GM23338 (cell line): ENCODE results near the gene TTC39A. TPM values are rescaled to one million over a fixed set of nuclear protein-coding genes. Genes with fewer than 3 reads are reported as not detected.

Experiments used
- ATAC-seq: fragments of 200-7000 bp; cut with Tn5 transposase; 3 replicates; pipeline ENCODE4 v1.9.1; 2020
- DNase-seq: peaks from one replicate; pipeline ENCODE4 v3.0.0-alpha.2; 2015; ENCODE audit warnings: low spot score
- H2AFZ ChIP-seq: fragments of 200-600 bp; sonication (generic); 2 replicates; pipeline ENCODE4 v1.8.0; 2016; ENCODE audit warnings: antibody characterized with exemption, mild to moderate bottlenecking, moderate library complexity
- H3F3A ChIP-seq: fragments of 200-600 bp; sonication (generic); replicated peaks from 2 replicates; pipeline ENCODE4 v1.8.0; 2017; ENCODE audit warnings: antibody characterized with exemption, mixed run types, low read depth
- H3K27ac ChIP-seq: fragments of 200-600 bp; sonication (generic); 2 replicates; pipeline ENCODE4 v1.6.1; 2016; ENCODE audit warnings: low read depth
- H3K27me3 ChIP-seq: fragments of 200-600 bp; sonication (generic); 2 replicates; pipeline ENCODE4 v1.8.0; 2016; ENCODE audit warnings: mild to moderate bottlenecking, mixed run types, moderate library complexity; ENCODE audit not compliant: insufficient read depth
- H3K36me3 ChIP-seq: fragments of 200-600 bp; sonication (generic); 2 replicates; pipeline ENCODE4 v1.8.0; 2016; ENCODE audit warnings: mild to moderate bottlenecking; ENCODE audit not compliant: insufficient read depth
- H3K4me1 ChIP-seq: fragments of 200-600 bp; sonication (generic); 2 replicates; pipeline ENCODE4 v1.8.0; 2016; ENCODE audit warnings: mild to moderate bottlenecking, moderate library complexity; ENCODE audit not compliant: insufficient read depth
- H3K4me2 ChIP-seq: fragments of 200-600 bp; sonication (generic); 2 replicates; pipeline ENCODE4 v1.7.1; 2017; ENCODE audit warnings: mixed run types
- H3K4me3 ChIP-seq: fragments of 200-600 bp; sonication (generic); 2 replicates; pipeline ENCODE4 v1.6.1; 2016; ENCODE audit warnings: mixed run types
- H3K79me2 ChIP-seq: fragments of 200-600 bp; sonication (generic); replicated peaks from 2 replicates; pipeline ENCODE4 v1.8.0; 2017; ENCODE audit warnings: mild to moderate bottlenecking; ENCODE audit not compliant: insufficient read depth
- H3K9me2 ChIP-seq: fragments of 200-600 bp; sonication (generic); 2 replicates; pipeline ENCODE4 v1.8.0; 2017; ENCODE audit not compliant: insufficient read depth
- H4K20me1 ChIP-seq: fragments of 200-600 bp; sonication (generic); replicated peaks from 2 replicates; pipeline ENCODE4 v1.8.0; 2017; ENCODE audit warnings: mild to moderate bottlenecking; ENCODE audit not compliant: insufficient read depth
- H3K27ac Mint-ChIP-seq: 2 replicates; pipeline ENCODE4 v1.8.0; 2020; ENCODE audit warnings: inconsistent platforms, mild to moderate bottlenecking, moderate library complexity, mixed read lengths
- H3K27me3 Mint-ChIP-seq: 3 replicates; pipeline ENCODE4 v1.8.0; 2022; ENCODE audit warnings: low read depth, mild to moderate bottlenecking, moderate library complexity, mixed read lengths, inconsistent platforms; ENCODE audit not compliant: insufficient read depth, poor library complexity
- H3K36me3 Mint-ChIP-seq: 3 replicates; pipeline ENCODE4 v1.8.0; 2021; ENCODE audit warnings: low read depth, mild to moderate bottlenecking, inconsistent platforms, moderate library complexity, mixed read lengths
- H3K4me1 Mint-ChIP-seq: 3 replicates; pipeline ENCODE4 v1.8.0; 2020; ENCODE audit warnings: mild to moderate bottlenecking, inconsistent platforms, mixed read lengths
- H3K4me3 Mint-ChIP-seq: 3 replicates; pipeline ENCODE4 v1.8.0; 2021; ENCODE audit warnings: moderate library complexity, mild to moderate bottlenecking, inconsistent platforms, mixed read lengths
- H3K9me3 Mint-ChIP-seq: 3 replicates; pipeline ENCODE4 v1.8.0; 2020; ENCODE audit warnings: moderate library complexity, mild to moderate bottlenecking, inconsistent platforms, mixed read lengths
- CREB1 ChIP-seq: fragments of 250-450 bp; sonication (Bioruptor Pico); IDR thresholded peaks from 2 replicates; pipeline ENCODE4 v1.5.0; 2020; ENCODE audit warnings: low read depth, mild to moderate bottlenecking, moderate library complexity
- CTCF ChIP-seq, 2 experiments: fragments of 200-600 bp in 1 of 2; sonication (generic) in 1 of 2; conservative IDR thresholded peaks; 2 replicates each; pipeline versions ENCODE4 v1.5.1 to v1.6.1; 2016 to 2017; ENCODE audit warnings: antibody characterized with exemption in 2 of 2, low read depth in 2 of 2, mild to moderate bottlenecking in 2 of 2, moderate library complexity in 1 of 2
- ETS1 ChIP-seq: IDR thresholded peaks from 2 replicates; pipeline ENCODE4 v1.6.1; 2016; ENCODE audit warnings: antibody characterized with exemption
- EZH2 ChIP-seq: fragments of 200-600 bp; sonication (generic); IDR thresholded peaks from one replicate; pipeline ENCODE4 v1.8.0; 2017; ENCODE audit warnings: antibody characterized with exemption, mild to moderate bottlenecking, low read depth; ENCODE audit not compliant: unreplicated experiment
- EZH2phosphoT487 ChIP-seq: fragments of 200-600 bp; sonication (generic); IDR thresholded peaks from one replicate; pipeline ENCODE4 v1.8.1; 2018; ENCODE audit warnings: antibody characterized with exemption; ENCODE audit not compliant: unreplicated experiment
- JUNB ChIP-seq: IDR thresholded peaks from one replicate; pipeline ENCODE4 v1.6.1; 2016; ENCODE audit warnings: antibody characterized with exemption; ENCODE audit not compliant: unreplicated experiment
- NANOG ChIP-seq: IDR thresholded peaks from 2 replicates; pipeline ENCODE4 v1.6.1; 2016; ENCODE audit warnings: antibody characterized with exemption, borderline replicate concordance
- POLR2AphosphoS5 ChIP-seq: IDR thresholded peaks from 2 replicates; pipeline ENCODE4 v1.6.1; 2016; ENCODE audit warnings: antibody characterized with exemption, low read depth
- STAT1 ChIP-seq: IDR thresholded peaks from one replicate; pipeline ENCODE4 v1.6.1; 2016; ENCODE audit warnings: antibody characterized with exemption; ENCODE audit not compliant: unreplicated experiment
- ZNF114 ChIP-seq: fragments of 250-450 bp; sonication (Bioruptor Pico); IDR thresholded peaks from 2 replicates; pipeline ENCODE4 v1.5.0; 2020; ENCODE audit warnings: mild to moderate bottlenecking, moderate library complexity
- ZNF331 ChIP-seq: fragments of 250-450 bp; sonication (Bioruptor Pico); IDR thresholded peaks from 2 replicates; pipeline ENCODE4 v1.5.0; 2020; ENCODE audit warnings: low read depth, mild to moderate bottlenecking, moderate library complexity
- ZNF462 ChIP-seq: fragments of 250-450 bp; sonication (Bioruptor Pico); IDR thresholded peaks from 2 replicates; pipeline ENCODE4 v1.5.0; 2020; ENCODE audit warnings: mild to moderate bottlenecking, moderate library complexity
- polyA plus RNA-seq: library from polyadenylated mRNA; unstranded; fragments of >200 nt; fragmentation: Nextera tagmentation; extraction: Ambion mirVana; gene quantifications from 2 replicates; pipeline ENCODE4 v1.2.1, GENCODE V29; 2016
- total RNA-seq: library from RNA; depleted of rRNA; stranded (reverse); fragments of >200 nt; shearing (Covaris generic); gene quantifications from 2 replicates; pipeline ENCODE4 v1.2.3, GENCODE V29; 2014
- TF ChIP-seq, protein P1 (sequence below): IDR thresholded peaks from one replicate; pipeline ENCODE4 v1.6.1; 2018; ENCODE audit warnings: antibody characterized with exemption; ENCODE audit not compliant: unreplicated experiment

The TTC39A gene
- total and polyA plus RNA-seq, 2 experiments from 2014 or later = 2.3 to 7.1 TPM

GRCh38 chr1:51255331-51255730, 75.0 kb downstream of the TTC39A start:
- Mint-ChIP-seq H3K9me3 (no peaks in the 10 kb centered on the region), H3K27me3 (no peaks in the 10 kb centered on the region), H3K36me3 (no peaks in the 10 kb centered on the region), H3K27ac (no peak overlapping the region), H3K4me1 (no peaks in the 10 kb centered on the region; the same call in 2 of the 3 replicates), H3K4me3 (no peak overlapping the region)
- Histone ChIP-seq H4K20me1 (peaks cover 36% of the 10 kb centered on the region), H3K9me2 (no peaks in the 10 kb centered on the region), H3K27me3 (no peaks in the 10 kb centered on the region), H3K4me3 (no peak overlapping the region), H3K79me2 (peaks cover 98% of the 10 kb centered on the region), H3K27ac (no peak overlapping the region), H3F3A (no peaks in the 10 kb centered on the region), H3K36me3 (no peaks in the 10 kb centered on the region), H3K4me1 (no peaks in the 10 kb centered on the region), H2AFZ (no peak overlapping the region), H3K4me2 (no peak overlapping the region)
- ATAC-seq (no peak), DNase-seq (no peak)
- no peak for TF ChIP-seq EZH2
- no peak for TF ChIP-seq ZNF114 (CRISPR knock-in tag)
- no peak for TF ChIP-seq NANOG
- TF ChIP-seq JUNB = no peak
- TF ChIP-seq POLR2AphosphoS5 = no peak
- TF ChIP-seq ZNF331 (CRISPR knock-in tag) = no peak
- TF ChIP-seq, protein P1, sequence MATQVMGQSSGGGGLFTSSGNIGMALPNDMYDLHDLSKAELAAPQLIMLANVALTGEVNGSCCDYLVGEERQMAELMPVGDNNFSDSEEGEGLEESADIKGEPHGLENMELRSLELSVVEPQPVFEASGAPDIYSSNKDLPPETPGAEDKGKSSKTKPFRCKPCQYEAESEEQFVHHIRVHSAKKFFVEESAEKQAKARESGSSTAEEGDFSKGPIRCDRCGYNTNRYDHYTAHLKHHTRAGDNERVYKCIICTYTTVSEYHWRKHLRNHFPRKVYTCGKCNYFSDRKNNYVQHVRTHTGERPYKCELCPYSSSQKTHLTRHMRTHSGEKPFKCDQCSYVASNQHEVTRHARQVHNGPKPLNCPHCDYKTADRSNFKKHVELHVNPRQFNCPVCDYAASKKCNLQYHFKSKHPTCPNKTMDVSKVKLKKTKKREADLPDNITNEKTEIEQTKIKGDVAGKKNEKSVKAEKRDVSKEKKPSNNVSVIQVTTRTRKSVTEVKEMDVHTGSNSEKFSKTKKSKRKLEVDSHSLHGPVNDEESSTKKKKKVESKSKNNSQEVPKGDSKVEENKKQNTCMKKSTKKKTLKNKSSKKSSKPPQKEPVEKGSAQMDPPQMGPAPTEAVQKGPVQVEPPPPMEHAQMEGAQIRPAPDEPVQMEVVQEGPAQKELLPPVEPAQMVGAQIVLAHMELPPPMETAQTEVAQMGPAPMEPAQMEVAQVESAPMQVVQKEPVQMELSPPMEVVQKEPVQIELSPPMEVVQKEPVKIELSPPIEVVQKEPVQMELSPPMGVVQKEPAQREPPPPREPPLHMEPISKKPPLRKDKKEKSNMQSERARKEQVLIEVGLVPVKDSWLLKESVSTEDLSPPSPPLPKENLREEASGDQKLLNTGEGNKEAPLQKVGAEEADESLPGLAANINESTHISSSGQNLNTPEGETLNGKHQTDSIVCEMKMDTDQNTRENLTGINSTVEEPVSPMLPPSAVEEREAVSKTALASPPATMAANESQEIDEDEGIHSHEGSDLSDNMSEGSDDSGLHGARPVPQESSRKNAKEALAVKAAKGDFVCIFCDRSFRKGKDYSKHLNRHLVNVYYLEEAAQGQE = no peak
- TF ChIP-seq CTCF (conservative IDR thresholded peaks at IDR 0.05; ENCODE audit: low read depth in 2 of 2) = no peak
- TF ChIP-seq STAT1 = no peak
- TF ChIP-seq CREB1 = no peak
- no peak for TF ChIP-seq ZNF462 (CRISPR knock-in tag)
- TF ChIP-seq EZH2phosphoT487 = no peak
- no peak for TF ChIP-seq ETS1
